GM18511 (cell line): ENCODE results near the gene STAT5A.
A peak's percentile ranks its signal among the peaks of the same experiment; 100 is the strongest.

Experiments
- ATAC-seq: cut with Tn5 transposase; IDR thresholded peaks from one replicate; pipeline ENCODE4 v1.9.1; 2021; ENCODE audit warnings: mild to moderate bottlenecking, moderate library complexity; ENCODE audit not compliant: unreplicated experiment

STAT5A gene

GRCh38 chr17:42266918-42267766, 21.2 kb upstream of the STAT5A start:
- no peak for ATAC-seq

DNA sequence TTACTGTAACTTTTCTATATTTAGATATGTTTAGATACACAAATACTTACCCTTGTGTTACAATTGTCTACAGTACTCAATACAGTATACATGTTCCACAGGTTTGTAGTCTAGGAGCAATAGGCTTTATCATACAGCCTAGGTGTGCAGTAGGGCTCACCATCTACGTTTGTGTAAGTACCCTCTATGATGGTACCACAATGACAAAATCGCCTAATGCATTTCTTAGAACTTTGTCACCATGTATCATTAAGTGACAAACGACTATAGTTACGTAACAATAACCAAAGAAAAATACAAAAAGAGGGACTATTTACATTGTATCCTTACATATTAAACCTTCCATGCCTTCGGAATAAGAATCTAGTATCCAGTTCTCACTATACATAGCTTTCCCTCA, 20.1 kb upstream of the STAT5A start:
- no peak for ATAC-seq

- ATAC-seq, result no peak
These were observed 18.1 kb upstream of the STAT5A start for GRCh38 chr17:42270170-42270535.

- no peak for ATAC-seq
These were observed 17.7 kb upstream of the STAT5A start for GRCh38 chr17:42270596-42270995.

DNA sequence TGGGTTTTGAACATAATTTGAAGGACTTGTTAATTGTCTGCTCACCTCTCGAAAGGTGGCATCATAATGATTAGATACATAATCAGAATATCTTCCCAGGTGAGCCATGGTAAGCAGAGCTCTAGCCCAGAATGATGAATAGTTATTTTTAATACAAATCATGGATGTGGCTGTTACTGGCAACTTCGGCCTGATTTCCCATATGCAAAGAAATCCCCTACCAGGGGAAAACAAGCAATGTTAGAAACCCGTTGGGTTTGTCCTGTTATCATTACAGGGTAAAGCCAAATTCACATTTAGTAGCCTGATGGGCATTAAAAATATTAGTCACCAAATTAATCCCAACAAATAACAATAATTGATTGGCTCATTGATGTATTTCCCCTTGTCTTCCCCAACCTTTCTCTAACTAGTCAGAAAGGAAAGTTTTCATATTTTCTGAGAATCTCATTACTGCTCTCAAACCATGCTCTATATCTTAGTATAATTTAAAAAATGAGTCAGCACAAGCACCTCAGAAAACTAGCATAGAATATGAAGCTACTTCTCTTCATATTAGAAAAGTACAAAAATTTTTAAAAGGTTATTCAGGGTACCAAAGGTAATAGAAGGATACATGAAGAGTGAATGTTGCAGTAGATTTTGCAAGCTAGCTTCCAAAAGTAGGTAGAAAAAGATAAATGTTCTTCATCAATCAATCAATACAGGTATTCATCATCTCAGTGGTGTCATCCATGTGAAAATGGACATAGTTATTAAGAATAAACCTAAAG, 17.1 kb upstream of the STAT5A start:
- ATAC-seq, result no peak

- no peak for ATAC-seq
These were observed 16.6 kb upstream of the STAT5A start for GRCh38 chr17:42271779-42272035.

DNA sequence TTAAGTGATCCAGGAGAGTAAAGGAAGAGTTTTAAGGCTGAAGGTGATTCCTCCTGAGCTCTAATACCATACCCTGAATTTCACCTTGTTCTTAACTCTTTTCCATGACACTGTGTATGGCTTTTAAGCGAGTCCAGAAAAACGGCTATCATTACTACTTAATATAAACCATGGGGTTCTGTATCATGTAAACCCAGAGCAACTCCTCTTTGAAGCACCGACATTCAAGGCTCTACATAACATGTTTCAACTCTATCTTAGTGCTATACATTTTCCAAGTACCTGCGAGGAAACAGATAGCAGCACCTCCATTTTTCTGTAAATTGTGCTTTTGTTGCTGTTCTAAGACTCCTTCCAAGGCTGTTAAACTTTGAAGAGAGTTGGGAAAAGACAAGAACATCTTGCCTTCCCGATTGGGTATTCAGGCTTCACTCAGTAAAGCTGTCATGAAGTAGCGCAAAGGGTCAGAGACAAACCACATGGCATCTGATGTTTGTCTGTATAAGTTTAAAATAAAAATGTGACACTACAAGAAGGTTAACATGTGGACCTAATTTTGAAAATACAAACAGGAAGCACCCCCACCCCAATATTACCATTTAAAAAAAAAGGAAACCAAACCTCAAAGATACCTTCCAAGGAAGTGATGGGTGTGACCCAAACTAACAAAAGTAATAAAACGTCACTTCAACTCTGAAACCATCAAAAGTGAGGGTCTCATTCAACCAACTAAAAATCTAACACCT, 16.0 kb upstream of the STAT5A start:
- no peak for ATAC-seq

DNA sequence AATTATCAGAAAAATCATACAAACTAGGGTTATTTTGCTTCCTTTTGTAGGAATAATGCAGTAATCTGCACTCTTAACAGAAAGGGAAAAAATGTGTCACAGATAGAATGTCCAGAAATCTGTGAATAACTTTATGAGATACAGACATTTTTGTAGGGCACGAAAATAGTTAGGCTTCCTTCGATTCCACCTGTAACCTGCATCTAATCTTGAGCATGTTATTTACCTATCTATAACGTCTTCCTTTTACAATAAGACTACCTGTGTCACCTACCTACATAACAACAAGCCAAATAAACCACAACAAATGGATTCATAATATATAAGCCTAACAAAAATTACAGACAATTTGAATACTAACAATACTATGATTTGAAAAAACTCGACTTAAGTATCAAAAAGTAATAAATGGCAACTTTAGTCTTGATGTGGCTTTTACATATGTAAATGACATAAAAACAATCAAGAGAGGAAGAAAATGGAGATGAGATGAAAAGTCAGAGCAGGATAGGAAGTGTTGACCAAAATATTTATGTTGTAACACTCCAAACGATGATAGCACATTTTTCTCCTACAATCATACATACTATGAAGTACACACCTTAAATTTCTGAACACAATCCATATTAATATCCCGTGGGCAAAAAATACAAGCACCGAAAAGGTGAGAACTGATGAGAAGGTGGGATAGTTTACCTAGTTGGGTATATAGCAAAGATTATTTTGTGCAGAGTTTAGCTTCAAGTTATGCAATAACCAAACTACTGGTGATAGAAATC, 14.6 kb upstream of the STAT5A start:
- no peak for ATAC-seq

DNA sequence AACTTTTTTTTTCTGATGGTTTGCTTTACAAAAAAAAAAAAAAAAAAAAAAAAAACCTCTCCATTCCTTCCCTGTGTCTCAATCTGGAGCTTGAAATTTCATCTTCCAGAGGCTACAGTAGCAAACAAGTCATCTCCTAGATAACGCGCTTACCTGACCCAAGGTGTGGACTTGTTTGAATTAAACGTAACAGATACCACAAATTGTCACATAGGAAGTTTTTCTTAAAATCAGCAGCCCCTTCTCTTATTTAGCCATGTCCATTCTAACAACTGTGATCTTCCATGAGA, 14.1 kb upstream of the STAT5A start:
- no peak for ATAC-seq

- ATAC-seq, result no peak
These were observed 13.3 kb upstream of the STAT5A start for GRCh38 chr17:42274812-42275526.

- peak; percentile 51 for ATAC-seq
These were observed 12.6 kb upstream of the STAT5A start for GRCh38 chr17:42275527-42276358.

DNA sequence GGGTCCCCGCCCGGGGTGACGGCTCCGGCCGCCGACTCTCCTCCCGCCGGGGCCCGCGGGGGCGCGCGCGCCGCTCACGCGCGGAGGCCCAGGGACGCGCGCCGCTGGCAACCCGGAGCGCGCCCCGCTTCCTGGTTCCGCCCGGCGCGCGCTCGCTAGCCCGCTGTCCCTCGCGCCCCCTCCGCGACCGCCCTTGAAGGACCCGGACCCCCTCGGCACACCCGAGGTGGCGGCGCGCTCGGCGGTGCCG, 12.0 kb upstream of the STAT5A start, which contains the start of gene STAT5B:
STAT5B (minus strand) TSS at position 33 of the 250 bp plus-strand sequence. CDS start 44,264 bp downstream, outside the sequence.
- ATAC-seq, result peak; percentile 74

DNA sequence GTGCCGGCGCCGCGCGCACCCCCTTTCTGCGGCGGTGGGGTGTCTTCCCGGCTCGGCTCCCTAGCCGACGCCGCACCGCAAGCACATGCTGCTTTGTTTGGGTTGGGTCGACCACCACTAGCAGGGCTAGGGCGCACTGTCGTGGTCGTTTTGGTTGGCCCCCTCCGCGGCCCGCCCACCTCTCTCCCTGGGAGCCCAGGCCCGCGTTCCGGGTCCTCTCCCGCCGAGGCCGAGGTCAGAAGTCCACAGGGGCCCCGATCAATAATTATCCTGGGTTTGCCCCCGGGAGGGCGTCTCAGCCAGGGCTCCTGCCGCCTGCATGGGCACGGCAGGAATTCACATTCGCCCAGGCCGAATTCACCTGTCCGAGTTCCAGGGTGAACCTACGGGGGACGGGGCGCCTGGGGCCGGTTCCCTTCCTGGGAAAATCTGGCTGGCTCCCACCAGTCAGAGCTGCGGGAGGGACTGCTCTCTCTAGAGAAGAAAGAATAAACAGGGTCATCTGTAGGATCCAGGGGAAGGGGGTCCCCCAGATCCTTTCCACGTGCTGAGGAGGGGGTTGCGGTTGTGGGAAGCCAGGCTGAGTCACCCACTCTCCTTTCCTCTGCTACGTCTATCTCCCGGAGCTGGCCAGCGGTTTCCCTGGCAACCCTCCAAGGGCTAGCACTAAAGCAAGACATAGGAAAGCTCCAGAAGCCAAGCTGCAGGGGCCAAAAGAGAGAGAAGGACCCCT, 11.5 kb upstream of the STAT5A start:
- ATAC-seq, result no peak

DNA sequence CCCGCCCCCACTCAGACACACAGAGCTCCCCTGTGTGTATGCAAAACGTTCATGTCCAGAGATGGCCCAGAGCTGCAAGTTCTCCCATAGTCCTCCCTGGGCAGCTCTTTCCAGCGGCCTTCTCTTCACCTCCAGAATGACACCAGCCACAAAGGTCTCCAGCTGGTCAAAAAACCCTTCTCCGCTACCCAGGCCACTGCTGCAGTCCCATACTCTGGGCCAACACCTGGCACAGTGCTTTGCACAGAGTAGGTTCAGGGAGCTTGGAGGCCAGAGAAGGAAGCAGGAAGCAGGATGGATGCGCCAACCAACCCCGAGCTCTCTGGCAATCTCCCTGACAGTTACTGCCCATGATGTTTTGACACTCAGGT, 11.0 kb upstream of the STAT5A start:
- ATAC-seq, result no peak

DNA sequence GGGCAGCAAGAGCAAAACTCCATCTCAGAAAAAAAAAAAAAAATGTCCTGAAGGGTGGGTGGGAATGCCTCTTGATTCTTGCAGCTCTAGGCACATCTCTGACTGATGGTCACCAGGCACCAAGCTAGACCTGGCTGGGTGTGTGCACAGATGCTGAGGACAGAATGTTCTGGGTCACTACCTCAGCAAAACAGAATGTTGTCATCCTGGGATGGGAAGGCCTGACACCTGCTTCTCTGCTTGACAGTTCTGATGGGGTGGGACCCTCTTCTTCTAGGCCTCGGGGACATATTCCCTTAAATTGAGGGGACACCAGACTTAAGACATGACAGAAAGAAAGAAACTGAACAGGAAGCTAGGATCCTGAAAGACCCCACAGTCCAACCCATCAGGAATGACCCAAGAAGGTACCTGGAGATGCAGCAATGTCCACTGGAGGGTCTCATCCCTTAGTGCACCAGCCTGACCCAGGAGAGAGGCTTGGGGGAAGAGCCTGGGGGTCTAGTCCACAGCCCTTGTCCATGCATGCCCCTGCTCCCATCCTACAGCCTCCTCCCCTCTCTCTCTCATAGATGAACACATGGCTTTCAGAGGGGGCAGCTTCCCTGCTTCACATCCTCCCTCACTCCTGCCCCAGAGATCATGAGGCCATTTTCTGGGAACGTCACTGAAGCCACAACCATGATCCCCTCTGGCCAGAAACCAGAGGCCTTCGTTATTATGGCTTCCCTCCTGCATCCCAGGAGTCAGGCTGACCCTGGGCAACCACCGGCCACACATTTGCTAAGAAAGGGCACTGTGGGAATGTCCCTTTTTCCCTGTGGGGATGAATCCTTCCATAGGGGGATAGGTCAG, 8.3 kb upstream of the STAT5A start:
- no peak for ATAC-seq

GRCh38 chr17:42281571-42282096, 6.7 kb upstream of the STAT5A start:
- no peak for ATAC-seq

DNA sequence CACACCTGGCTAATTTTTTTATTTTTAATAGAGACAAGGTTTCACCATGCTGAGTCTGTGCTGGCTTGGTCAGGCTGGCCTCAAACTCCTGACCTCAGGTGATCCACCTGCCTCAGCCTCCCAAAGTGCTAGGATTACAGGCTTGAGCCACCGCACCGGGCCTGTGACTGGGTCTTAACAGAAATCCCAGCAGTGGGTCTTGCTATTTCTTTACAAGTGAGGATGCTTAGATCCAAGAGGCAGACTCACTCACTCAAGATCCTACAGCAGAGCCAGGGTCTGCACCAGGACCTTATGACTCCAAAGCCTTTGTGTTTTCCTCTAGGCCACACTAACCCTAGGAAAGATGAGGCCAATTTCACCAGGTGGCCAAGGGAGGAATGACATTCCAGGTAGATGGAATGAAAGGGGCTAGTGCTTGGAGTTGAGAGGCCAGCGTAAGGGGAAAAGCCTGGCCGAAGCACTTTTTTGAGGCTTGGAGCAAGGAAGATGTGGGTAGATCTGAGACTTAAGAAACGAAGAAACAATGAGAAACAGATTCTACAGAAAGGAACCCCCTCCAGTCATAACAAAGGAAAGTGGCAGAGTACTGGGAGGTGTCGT, 5.7 kb upstream of the STAT5A start:
- no peak for ATAC-seq
